NCI-H446 (cell line): ENCODE results near the gene FOXI1.

Source experiments
- DNase-seq, 2 experiments: peaks; one replicate each; lab custom pipeline; 2025; lab: John Stamatoyannopoulos, UW

The FOXI1 gene

DNA sequence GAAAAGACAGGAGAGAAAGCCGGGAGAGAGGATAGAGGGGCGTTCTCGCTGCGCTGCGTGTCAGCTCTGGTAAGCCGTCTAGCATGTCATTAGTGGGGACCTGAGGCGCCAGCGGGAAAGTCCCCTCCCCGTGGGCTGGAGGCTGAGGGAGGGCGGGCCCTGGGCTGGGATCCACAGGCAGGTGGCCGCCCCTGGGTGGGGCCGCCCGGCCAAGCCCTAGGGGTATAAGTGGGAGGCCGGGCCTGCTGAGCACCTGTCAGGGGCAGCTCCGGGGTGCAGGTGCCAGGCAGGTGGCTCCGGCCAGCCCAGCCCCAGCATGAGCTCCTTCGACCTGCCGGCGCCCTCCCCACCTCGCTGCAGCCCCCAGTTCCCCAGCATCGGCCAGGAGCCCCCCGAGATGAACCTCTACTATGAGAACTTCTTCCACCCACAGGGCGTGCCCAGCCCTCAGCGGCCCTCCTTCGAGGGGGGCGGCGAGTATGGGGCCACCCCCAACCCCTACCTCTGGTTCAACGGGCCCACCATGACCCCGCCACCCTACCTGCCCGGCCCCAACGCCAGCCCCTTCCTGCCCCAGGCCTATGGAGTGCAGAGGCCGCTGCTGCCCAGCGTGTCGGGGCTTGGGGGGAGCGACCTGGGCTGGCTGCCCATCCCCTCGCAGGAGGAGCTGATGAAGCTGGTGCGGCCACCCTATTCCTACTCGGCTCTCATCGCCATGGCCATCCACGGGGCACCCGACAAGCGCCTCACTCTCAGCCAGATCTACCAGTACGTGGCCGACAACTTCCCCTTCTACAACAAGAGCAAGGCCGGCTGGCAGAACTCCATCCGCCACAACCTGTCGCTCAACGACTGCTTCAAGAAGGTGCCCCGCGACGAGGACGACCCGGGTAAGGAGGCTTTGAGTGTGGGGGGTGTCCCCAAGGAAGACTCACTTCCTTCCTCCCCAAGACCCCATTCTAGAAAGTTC is at the start of gene FOXI1:
Gene FOXI1 (plus strand): TSS at position 256 of the 970 bp plus-strand sequence. CDS start 61 bp downstream, at position 317.
- no peak for DNase-seq

DNA sequence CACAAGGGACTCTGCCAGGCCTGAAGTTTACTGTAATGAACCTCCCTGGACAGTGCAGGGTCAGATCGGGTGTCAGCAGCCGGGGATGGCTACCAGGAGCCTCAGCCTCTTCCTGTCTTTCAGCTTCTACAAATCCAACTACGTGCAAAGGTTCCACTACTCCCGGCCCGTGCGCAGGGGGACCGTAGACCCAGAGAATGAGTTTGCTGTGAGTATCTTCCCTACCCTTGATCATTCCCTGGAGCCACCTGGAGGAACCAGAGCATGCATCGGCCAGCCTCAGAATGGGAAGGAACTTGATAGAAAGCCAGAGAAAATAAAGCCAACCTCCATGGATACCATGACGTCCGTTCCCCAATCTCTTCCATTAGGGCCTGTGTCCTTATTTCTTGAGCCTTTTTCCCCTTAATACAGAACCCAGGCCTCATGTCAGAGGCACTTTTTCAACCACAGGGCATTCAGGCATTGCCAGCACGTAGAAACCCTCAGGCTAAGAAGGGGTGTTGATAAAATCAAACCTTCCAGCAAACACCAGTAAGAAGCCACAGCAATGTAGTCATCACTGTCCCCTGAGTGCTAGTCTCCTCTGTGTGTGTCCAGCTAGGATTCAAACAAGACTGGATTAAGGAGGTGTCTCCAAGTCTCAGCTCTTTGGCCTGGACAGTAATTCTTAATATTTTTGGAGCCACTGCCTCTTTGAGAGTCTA is 49.0 kb upstream of the FOXI1 start:
- no peak for DNase-seq

- DNase-seq: no peak
Observed at GRCh38 chr5:170057311-170057710, 48.4 kb upstream of the FOXI1 start.

GRCh38 chr5:170059221-170059620 is 46.5 kb upstream of the FOXI1 start:
- no peak for DNase-seq

- DNase-seq: no peak
Observed at GRCh38 chr5:170067152-170067551, 38.5 kb upstream of the FOXI1 start.

- no peak for DNase-seq
Observed at GRCh38 chr5:170067574-170068170, 38.0 kb upstream of the FOXI1 start.

- no peak for DNase-seq
Observed at GRCh38 chr5:170069512-170069911, 36.2 kb upstream of the FOXI1 start.

DNA sequence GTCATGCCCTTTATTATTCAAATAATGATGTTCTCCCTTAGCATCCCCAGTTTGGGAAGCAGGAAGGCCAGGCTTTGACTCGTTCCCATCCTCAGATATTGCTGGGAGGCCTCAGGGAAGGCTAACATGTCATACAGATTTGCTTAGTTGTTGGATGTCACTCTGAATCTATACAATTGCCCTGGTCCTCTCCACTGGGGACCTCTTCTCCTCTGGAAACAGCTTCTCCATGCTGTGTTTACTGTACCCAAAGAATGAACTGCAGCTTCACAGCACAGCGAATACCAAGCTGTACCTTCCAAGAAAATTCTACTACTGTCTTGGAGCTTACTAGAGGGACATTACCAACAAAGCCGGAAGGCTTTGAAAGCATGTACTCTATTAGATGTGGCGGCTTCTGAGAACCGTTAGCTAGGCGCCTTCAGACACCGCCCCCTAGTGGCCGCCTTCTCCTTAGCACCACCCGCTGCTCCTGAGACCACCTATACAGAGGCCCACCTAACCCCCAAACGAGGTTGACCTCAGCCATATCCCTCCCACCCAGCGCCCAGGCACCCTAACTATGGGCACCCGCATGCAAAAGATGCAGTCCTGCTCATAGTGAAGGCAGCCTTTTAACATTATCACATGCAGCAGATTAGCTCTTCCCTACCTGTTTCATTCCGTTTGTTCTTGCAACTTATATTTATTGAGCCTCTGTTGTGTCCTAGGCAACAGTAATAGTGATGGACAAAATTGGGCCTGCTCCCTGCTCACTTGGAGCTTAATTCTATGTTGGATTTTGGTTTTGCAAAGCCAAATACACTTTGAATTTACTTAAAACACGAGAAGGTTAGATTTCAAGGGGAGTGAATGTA is 34.9 kb upstream of the FOXI1 start:
- DNase-seq: no peak

GRCh38 chr5:170071748-170072147 is 33.9 kb upstream of the FOXI1 start:
- no peak for DNase-seq

DNA sequence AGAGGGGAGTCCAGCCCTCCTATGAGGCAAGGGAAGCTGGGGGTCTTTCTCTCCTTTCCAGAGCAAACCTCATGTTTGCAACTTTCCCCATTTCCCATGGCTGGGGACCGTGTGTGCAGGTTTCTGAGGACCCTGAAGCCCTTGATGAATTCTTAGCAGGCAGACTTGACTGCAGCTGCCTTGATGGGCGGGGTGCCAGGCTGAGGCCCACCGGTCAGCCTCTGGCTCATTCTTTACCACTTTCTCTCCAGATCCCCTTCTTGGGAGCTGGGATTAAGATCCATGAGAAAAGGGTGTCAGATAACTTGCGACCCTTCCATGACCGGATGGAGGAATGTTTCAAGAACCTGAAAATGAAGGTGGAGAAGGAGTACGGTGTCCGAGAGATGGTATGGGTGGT is 30.0 kb upstream of the FOXI1 start:
- DNase-seq: no peak

DNA sequence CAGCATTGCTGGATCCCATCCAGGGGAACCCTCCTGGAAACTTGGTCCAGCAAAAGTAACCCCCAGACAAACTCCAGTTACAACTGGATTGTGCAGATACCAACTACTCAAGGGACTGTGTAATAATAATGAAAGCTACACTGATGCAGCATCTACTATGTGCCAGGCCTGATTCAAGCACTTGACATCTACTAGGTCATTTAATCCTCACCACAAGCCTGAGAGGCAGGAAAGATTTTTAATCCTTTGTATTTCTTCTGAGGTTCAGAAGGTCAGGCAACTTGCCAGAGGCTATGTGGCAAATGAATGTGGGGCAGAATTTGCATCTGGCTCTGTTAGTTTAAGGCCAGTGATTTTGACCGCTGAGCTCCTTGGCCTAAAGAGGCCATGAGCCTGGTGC is 29.5 kb upstream of the FOXI1 start:
- DNase-seq: no peak

DNA sequence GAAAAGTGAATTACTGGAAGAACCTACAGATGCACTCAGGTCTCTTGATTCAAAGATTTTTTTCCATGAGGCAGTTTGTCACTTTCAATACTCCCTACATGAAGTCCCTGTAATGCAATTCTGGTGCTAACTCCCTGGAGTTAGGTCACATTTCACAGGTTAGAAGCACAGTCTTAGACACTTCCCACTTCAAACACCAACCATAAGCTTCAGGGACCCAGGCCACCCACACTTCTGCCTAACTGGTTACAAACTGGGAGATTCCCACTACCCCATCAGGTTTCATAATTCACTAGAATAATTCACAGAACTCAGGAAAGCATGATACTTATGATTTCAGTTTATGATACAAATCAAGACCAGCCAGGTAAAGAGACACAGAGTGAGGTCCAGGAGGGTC is 29.0 kb upstream of the FOXI1 start:
- no peak for DNase-seq

GRCh38 chr5:170077526-170077925 is 28.2 kb upstream of the FOXI1 start:
- no peak for DNase-seq

DNA sequence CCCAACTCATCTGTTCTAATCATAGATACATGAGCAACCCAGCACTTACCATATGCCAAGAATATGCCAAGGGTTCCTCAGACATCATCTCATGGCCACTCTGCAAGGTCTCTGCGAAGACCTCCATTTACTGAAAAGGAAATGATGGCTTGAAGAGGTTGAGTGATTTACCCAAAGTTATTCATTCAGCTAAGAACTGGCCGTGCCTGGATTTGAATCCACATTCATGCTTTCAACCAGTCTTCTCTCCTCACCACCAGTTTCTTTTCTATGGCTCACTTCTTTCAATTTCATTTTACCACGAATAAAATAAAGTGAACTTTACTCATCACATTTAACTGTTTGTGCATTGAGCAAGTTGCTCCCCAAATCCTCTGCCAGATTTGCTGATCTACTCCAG is 27.2 kb upstream of the FOXI1 start:
- DNase-seq: no peak

- DNase-seq: no peak
Observed at GRCh38 chr5:170078931-170079330, 26.8 kb upstream of the FOXI1 start.

DNA sequence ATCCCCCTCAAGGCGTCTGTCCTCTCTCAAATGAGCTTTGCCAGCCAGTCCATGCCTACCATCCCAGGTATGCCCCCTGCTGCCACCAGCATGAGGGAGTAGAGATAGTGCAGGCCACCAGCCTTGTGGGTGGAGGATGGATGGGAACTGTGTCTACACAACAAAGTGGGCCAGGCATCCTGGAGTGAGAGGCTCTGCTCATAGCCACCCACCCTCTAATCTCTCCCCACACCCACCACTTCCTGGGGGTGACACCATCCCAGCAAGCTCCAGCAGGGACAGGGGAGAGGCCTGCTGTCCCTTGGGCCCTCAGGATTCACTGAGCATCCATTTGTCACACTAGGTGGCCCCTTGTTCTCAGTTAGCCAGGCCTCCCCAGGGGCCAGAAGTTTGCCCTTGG is 25.5 kb upstream of the FOXI1 start:
- no peak for DNase-seq

- no peak for DNase-seq
Observed at GRCh38 chr5:170080786-170081445, 24.8 kb upstream of the FOXI1 start.

- DNase-seq: no peak
Observed at GRCh38 chr5:170081616-170082015, 24.1 kb upstream of the FOXI1 start.

DNA sequence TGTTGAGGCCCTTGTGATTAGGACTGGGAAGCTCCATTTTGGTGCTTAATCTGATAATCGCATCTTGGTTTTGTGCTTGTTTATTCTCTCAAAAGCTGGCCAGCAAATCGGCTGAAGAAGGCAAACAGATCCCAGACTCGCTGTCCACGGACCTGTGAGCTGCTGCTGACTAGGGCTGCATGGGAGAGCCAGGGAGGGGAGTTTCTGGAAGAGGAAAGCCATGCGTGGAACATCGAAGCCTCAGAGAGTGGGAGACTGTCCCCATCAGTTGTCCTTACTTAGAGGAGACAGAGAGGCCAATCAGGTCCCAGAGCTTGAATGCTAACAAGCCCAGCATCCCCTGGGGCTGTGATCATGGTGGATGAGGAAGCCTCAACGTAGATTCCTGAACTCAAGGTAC is 23.0 kb upstream of the FOXI1 start:
- no peak for DNase-seq

GRCh38 chr5:170087168-170087817 is 18.4 kb upstream of the FOXI1 start:
- no peak for DNase-seq
